ENCODE data around the gene TUBGCP6.

The TUBGCP6 gene

GRCh38 chr22:50244420-50245213, at the start of gene TUBGCP6:
TSS of gene TUBGCP6 (minus strand) at chr22:50245023. CDS start at chr22:50244459, 564 bp downstream.
- in situ Hi-C loops (cut with MboI; ENCODE audit: low sequenced_read_pairs), result no loop called here

GRCh38 chr22:50294319-50294656, 49.5 kb upstream of the TUBGCP6 start:
- in situ Hi-C loops (cut with MboI; ENCODE audit: low sequenced_read_pairs), result no loop called here

- in situ Hi-C loops (cut with MboI; ENCODE audit: low sequenced_read_pairs), result no loop called here
Observed at GRCh38 chr22:50293441-50294318, 48.9 kb upstream of the TUBGCP6 start.

- in situ Hi-C loops (cut with MboI; ENCODE audit: low sequenced_read_pairs), result no loop called here
Observed at GRCh38 chr22:50292643-50293440, 48.0 kb upstream of the TUBGCP6 start.

GRCh38 chr22:50289942-50290630, 45.3 kb upstream of the TUBGCP6 start:
- in situ Hi-C loops (cut with MboI; ENCODE audit: low sequenced_read_pairs), result no loop called here

GRCh38 chr22:50289151-50289941, 44.5 kb upstream of the TUBGCP6 start:
- in situ Hi-C loops (cut with MboI; ENCODE audit: low sequenced_read_pairs), result no loop called here

- in situ Hi-C loops (cut with MboI; ENCODE audit: low sequenced_read_pairs), result no loop called here
Observed at GRCh38 chr22:50287731-50288130, 42.9 kb upstream of the TUBGCP6 start.

GRCh38 chr22:50286701-50287318, 42.0 kb upstream of the TUBGCP6 start:
- in situ Hi-C loops (cut with MboI; ENCODE audit: low sequenced_read_pairs), result no loop called here

GRCh38 chr22:50286275-50286674, 41.5 kb upstream of the TUBGCP6 start:
- in situ Hi-C loops (cut with MboI; ENCODE audit: low sequenced_read_pairs), result no loop called here

- in situ Hi-C loops (cut with MboI; ENCODE audit: low sequenced_read_pairs), result no loop called here
Observed at GRCh38 chr22:50285568-50286229, 40.9 kb upstream of the TUBGCP6 start.

- in situ Hi-C loops (cut with MboI; ENCODE audit: low sequenced_read_pairs), result no loop called here
Observed at GRCh38 chr22:50284479-50284878, 39.7 kb upstream of the TUBGCP6 start.

- in situ Hi-C loops (cut with MboI; ENCODE audit: low sequenced_read_pairs), result no loop called here
Observed at GRCh38 chr22:50283821-50284220, 39.0 kb upstream of the TUBGCP6 start.

GRCh38 chr22:50282361-50283155, 37.7 kb upstream of the TUBGCP6 start:
- in situ Hi-C loops (cut with MboI; ENCODE audit: low sequenced_read_pairs), result no loop called here

- in situ Hi-C loops (cut with MboI; ENCODE audit: low sequenced_read_pairs), result no loop called here
Observed at GRCh38 chr22:50281957-50282356, 37.1 kb upstream of the TUBGCP6 start.

- in situ Hi-C loops (cut with MboI; ENCODE audit: low sequenced_read_pairs), result no loop called here
Observed at GRCh38 chr22:50281384-50281760, 36.5 kb upstream of the TUBGCP6 start.

- in situ Hi-C loops (cut with MboI; ENCODE audit: low sequenced_read_pairs), result no loop called here
Observed at GRCh38 chr22:50280708-50281383, 36.0 kb upstream of the TUBGCP6 start.

GRCh38 chr22:50280022-50280707, 35.3 kb upstream of the TUBGCP6 start:
- in situ Hi-C loops (cut with MboI; ENCODE audit: low sequenced_read_pairs), result no loop called here

All from HL-60/S4 treated with phorbol 12-myristate 13-acetate at 8.2 ng/mL for 4 days and 3 days (cell line).